Urinary bladder (tissue), 4 donors: Measurements from ENCODE around the gene RANBP3. TPM values are rescaled to one million over a fixed set of nuclear protein-coding genes. Genes with fewer than 3 reads are reported as not detected.
A peak's percentile ranks its signal among the peaks of the same experiment; 100 is the strongest.
"Not testable (repeated sequence)": the region's sequence is repeated elsewhere in the genome, so short reads cannot be mapped to it uniquely, and the experiment has no call there.

Source experiments
- DNase-seq: peaks from one replicate; pipeline ENCODE4 v3.0.0-alpha.2; 2015; ENCODE audit errors: extremely low spot score
- H3K27ac ChIP-seq: one replicate; pipeline ENCODE4 v1.5.1; 2013; ENCODE audit warnings: low read depth, mild to moderate bottlenecking, moderate library complexity
- H3K36me3 ChIP-seq: one replicate; pipeline ENCODE4 v1.6.1; 2013; ENCODE audit warnings: mild to moderate bottlenecking, moderate library complexity; ENCODE audit not compliant: insufficient read depth
- H3K4me1 ChIP-seq: one replicate; pipeline ENCODE4 v1.6.1; 2013; ENCODE audit warnings: mild to moderate bottlenecking, moderate library complexity; ENCODE audit not compliant: insufficient read depth
- H3K4me3 ChIP-seq: one replicate; pipeline ENCODE4 v1.5.1; 2013; ENCODE audit warnings: low read depth, low read length
- WGBS: extraction: QIAGEN DNeasy Blood & Tissue Kit; methylation state at CpG from one replicate; pipeline ENCODE4 v1.1.7; 2013; 5-methylcytosine and 5-hydroxymethylcytosine counted together
- polyA plus RNA-seq: library from polyadenylated mRNA; stranded (reverse); fragments of 200-250 nt; gene quantifications from one replicate; pipeline ENCODE4 v1.2.3, GENCODE V29; 2013
- total RNA-seq: library from RNA; depleted of rRNA; stranded (reverse); fragments of >200 nt; gene quantifications from one replicate; pipeline ENCODE4 v1.2.3, GENCODE V29; 2014
- donor health status: healthy with polysubstance abuse.
- donor health status: healthy.

The RANBP3 gene
- total and polyA plus RNA-seq, 2 donors = 44.2 to 106 TPM

- 78% methylated on average over 8 of the region's 8 CpGs for WGBS
Measured at GRCh38 chr19:5988517-5989387, 10.8 kb upstream of the RANBP3 start.

GRCh38 chr19:5987077-5987818 lies 9.3 kb upstream of the RANBP3 start:
- DNase-seq = peak; percentile 64
- Histone ChIP-seq H3K36me3 (no peaks in the 10 kb centered on the region), H3K27ac (no peak overlapping the region), H3K4me1 (no peaks in the 10 kb centered on the region), H3K4me3 (no peak overlapping the region)
- WGBS = 19% methylated on average over 17 of the region's 17 CpGs

More at GRCh38 chr19:5988517-5989387, 10.8 kb upstream of the RANBP3 start:
- no peak overlapping the region for H3K4me3 ChIP-seq
- H3K4me1 ChIP-seq = no peaks in the 10 kb centered on the region
- DNase-seq = no peak
- no peaks in the 10 kb centered on the region for H3K36me3 ChIP-seq
- no peak overlapping the region for H3K27ac ChIP-seq

GRCh38 chr19:5985837-5986236 lies 7.9 kb upstream of the RANBP3 start:
- 85% methylated on average over 5 of the region's 5 CpGs for WGBS
- not testable (repeated sequence) for H3K4me3 ChIP-seq, H3K4me1 ChIP-seq, H3K27ac ChIP-seq, DNase-seq, H3K36me3 ChIP-seq

GRCh38 chr19:5985098-5985783 lies 7.3 kb upstream of the RANBP3 start:
- DNase-seq = no peak
- Histone ChIP-seq H3K27ac (no peak overlapping the region), H3K4me1 (no peaks in the 10 kb centered on the region), H3K4me3 (no peak overlapping the region), H3K36me3 (no peaks in the 10 kb centered on the region)
- WGBS = 83% methylated on average over 12 of the region's 12 CpGs

- Histone ChIP-seq H3K4me3 (no peak overlapping the region), H3K36me3 (no peaks in the 10 kb centered on the region), H3K27ac (no peak overlapping the region), H3K4me1 (no peaks in the 10 kb centered on the region)
- no peak for DNase-seq
- 58% methylated on average over 4 of the region's 4 CpGs for WGBS
Measured at GRCh38 chr19:5984600-5984999, 6.7 kb upstream of the RANBP3 start.

- DNase-seq = no peak
- Histone ChIP-seq H3K4me3 (no peak overlapping the region), H3K27ac (no peak overlapping the region), H3K36me3 (no peaks in the 10 kb centered on the region), H3K4me1 (no peaks in the 10 kb centered on the region)
- 71% methylated on average over 14 of the region's 14 CpGs for WGBS
Measured at GRCh38 chr19:5983367-5983955, 5.5 kb upstream of the RANBP3 start.

- no peak for DNase-seq
- peak overlapping the region; percentile 86 for H3K27ac ChIP-seq
- peak overlapping the region; percentile 99 for H3K4me3 ChIP-seq
- no peaks in the 10 kb centered on the region for H3K36me3 ChIP-seq
- WGBS = 43% methylated on average over 33 of the region's 33 CpGs
- no peaks in the 10 kb centered on the region for H3K4me1 ChIP-seq
Measured at GRCh38 chr19:5978606-5979552, 939 bp upstream of the RANBP3 start.

- H3K36me3 ChIP-seq = no peaks in the 10 kb centered on the region
- H3K4me3 ChIP-seq = peak overlapping the region; percentile 99
- H3K27ac ChIP-seq = peak overlapping the region; percentile 86
- WGBS = under 1% methylated on average over 43 of the region's 43 CpGs
- DNase-seq = no peak
- no peaks in the 10 kb centered on the region for H3K4me1 ChIP-seq
Measured at GRCh38 chr19:5977222-5977784, 637 bp downstream of the RANBP3 start.

GRCh38 chr19:5976768-5977167 lies 1.2 kb downstream of the RANBP3 start:
- DNase-seq = no peak
- Histone ChIP-seq H3K27ac (no peak overlapping the region), H3K4me1 (no peaks in the 10 kb centered on the region), H3K36me3 (no peaks in the 10 kb centered on the region), H3K4me3 (peak overlapping the region; percentile 99)
- 51% methylated on average over 8 of the region's 8 CpGs for WGBS

GRCh38 chr19:5975388-5975728 lies 2.6 kb downstream of the RANBP3 start:
- DNase-seq = no peak
- 86% methylated on average over 3 of the region's 3 CpGs for WGBS
- no peaks in the 10 kb centered on the region for H3K4me1 ChIP-seq
- H3K36me3 ChIP-seq = no peaks in the 10 kb centered on the region
- no peak overlapping the region for H3K4me3 ChIP-seq
- H3K27ac ChIP-seq = no peak overlapping the region

- Histone ChIP-seq H3K4me1 (no peaks in the 10 kb centered on the region), H3K4me3 (no peak overlapping the region), H3K27ac (no peak overlapping the region), H3K36me3 (no peaks in the 10 kb centered on the region)
- DNase-seq = no peak
- WGBS = 73% methylated on average over 10 of the region's 10 CpGs
Measured at GRCh38 chr19:5974721-5975387, 3.1 kb downstream of the RANBP3 start.
